ENCODE results near the gene KRT84. TPM values are rescaled to one million over a fixed set of nuclear protein-coding genes. Genes with fewer than 3 reads are reported as not detected.

The KRT84 gene
- total RNA-seq, 2 experiments from 2014 or later: not detected

- intact Hi-C loops (cut with micrococcal nuclease): no loop called here
- no peak overlapping the region for H3K4me3 Mint-ChIP-seq
- CTCF ChIA-PET: interaction anchor here (0.7 to 1.5 kb wide), 2 partner anchors 21 to 485 kb away, joined by 3 read pairs; no protein-coding TSS in a partner anchor
Observed at GRCh38 chr12:52400906-52401305, 15.5 kb upstream of the KRT84 start.

GRCh38 chr12:52399756-52400155 is 14.3 kb upstream of the KRT84 start:
- no peak for DNase-seq
- TF ChIP-seq, protein P1, sequence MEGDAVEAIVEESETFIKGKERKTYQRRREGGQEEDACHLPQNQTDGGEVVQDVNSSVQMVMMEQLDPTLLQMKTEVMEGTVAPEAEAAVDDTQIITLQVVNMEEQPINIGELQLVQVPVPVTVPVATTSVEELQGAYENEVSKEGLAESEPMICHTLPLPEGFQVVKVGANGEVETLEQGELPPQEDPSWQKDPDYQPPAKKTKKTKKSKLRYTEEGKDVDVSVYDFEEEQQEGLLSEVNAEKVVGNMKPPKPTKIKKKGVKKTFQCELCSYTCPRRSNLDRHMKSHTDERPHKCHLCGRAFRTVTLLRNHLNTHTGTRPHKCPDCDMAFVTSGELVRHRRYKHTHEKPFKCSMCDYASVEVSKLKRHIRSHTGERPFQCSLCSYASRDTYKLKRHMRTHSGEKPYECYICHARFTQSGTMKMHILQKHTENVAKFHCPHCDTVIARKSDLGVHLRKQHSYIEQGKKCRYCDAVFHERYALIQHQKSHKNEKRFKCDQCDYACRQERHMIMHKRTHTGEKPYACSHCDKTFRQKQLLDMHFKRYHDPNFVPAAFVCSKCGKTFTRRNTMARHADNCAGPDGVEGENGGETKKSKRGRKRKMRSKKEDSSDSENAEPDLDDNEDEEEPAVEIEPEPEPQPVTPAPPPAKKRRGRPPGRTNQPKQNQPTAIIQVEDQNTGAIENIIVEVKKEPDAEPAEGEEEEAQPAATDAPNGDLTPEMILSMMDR (IDR thresholded peaks at IDR 0.05): no peak
- no peak for ATAC-seq
- Mint-ChIP-seq H3K4me1 (ENCODE audit: low read depth) (no peaks in the 10 kb centered on the region), H3K4me3 (no peak overlapping the region), H3K36me3 (ENCODE audit: low read depth) (no peaks in the 10 kb centered on the region), H3K27ac (no peak overlapping the region), H3K9me3 (no peaks in the 10 kb centered on the region), H3K27me3 (no peaks in the 10 kb centered on the region)
- ChIA-PET POLR2A (no interaction called here), CTCF (no interaction called here)
- intact Hi-C loops (cut with micrococcal nuclease): no loop called here

More at GRCh38 chr12:52400906-52401305, 15.5 kb upstream of the KRT84 start:
- Mint-ChIP-seq H3K4me1 (ENCODE audit: low read depth) (no peaks in the 10 kb centered on the region), H3K27me3 (no peaks in the 10 kb centered on the region), H3K27ac (no peak overlapping the region), H3K9me3 (no peaks in the 10 kb centered on the region), H3K36me3 (ENCODE audit: low read depth) (no peaks in the 10 kb centered on the region)
- no peak for ATAC-seq
- POLR2A ChIA-PET: no interaction called here
- DNase-seq: no peak
- TF ChIP-seq, protein P1 (IDR thresholded peaks at IDR 0.05): no peak

DNA sequence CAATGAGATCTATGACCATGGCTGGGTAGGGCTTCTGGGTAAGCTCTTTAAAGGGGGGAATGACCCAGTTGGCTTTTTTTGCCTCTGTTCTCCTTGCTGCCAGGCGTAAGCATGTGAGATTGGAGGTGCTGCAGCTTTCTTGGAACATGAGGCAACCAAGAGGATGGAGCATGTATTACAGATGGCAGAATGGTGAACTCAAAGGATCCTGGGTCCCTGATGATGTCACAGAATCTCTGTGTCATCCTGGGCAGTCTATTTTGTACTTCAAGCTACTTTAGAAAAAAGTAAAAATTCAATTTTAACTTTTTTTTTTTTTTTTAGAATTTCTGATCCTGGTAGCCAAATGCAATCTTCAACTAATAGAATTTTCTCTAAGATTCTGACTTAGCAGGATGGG is 12.7 kb upstream of the KRT84 start:
- Mint-ChIP-seq H3K4me1 (ENCODE audit: low read depth) (no peaks in the 10 kb centered on the region), H3K4me3 (no peak overlapping the region), H3K9me3 (no peaks in the 10 kb centered on the region), H3K27ac (no peak overlapping the region), H3K27me3 (no peaks in the 10 kb centered on the region), H3K36me3 (ENCODE audit: low read depth) (no peaks in the 10 kb centered on the region)
- TF ChIP-seq, protein P1 (IDR thresholded peaks at IDR 0.05): no peak
- intact Hi-C loops (cut with micrococcal nuclease): no loop called here
- CTCF ChIA-PET: interaction anchor here (0.7 kb wide), 1 partner anchor 481 kb away, joined by 3 read pairs; no protein-coding TSS in a partner anchor
- DNase-seq: peak; percentile 26
- POLR2A ChIA-PET: interaction anchor here (1.3 kb wide), 1 partner anchor 15 kb away, joined by 3 read pairs; no protein-coding TSS in a partner anchor
- ATAC-seq: no peak

GRCh38 chr12:52396656-52397055 is 11.2 kb upstream of the KRT84 start:
- POLR2A ChIA-PET: no interaction called here
- Mint-ChIP-seq H3K9me3 (no peaks in the 10 kb centered on the region), H3K36me3 (ENCODE audit: low read depth) (no peaks in the 10 kb centered on the region)

GRCh38 chr12:52395761-52396434 is 10.4 kb upstream of the KRT84 start:
- H3K27ac Mint-ChIP-seq: no peak overlapping the region
- H3K27me3 Mint-ChIP-seq: no peaks in the 10 kb centered on the region
- TF ChIP-seq, protein P1 (IDR thresholded peaks at IDR 0.05): peak; percentile 45
- intact Hi-C loops (cut with micrococcal nuclease): no loop called here
- ATAC-seq: peak; percentile 51
- ChIA-PET POLR2A (no interaction called here), CTCF (interaction anchor here (0.7 to 1.5 kb wide), 10 partner anchors 15 to 484 kb away, joined by 3 to 6 read pairs (median 4); partner anchors contain the start of gene KRT80)
- no peaks in the 10 kb centered on the region for H3K4me1 Mint-ChIP-seq (ENCODE audit: low read depth)
- no peaks in the 10 kb centered on the region for H3K36me3 Mint-ChIP-seq (ENCODE audit: low read depth)
- no peaks in the 10 kb centered on the region for H3K9me3 Mint-ChIP-seq
- no peak overlapping the region for H3K4me3 Mint-ChIP-seq
- DNase-seq: peak; percentile 28

More at GRCh38 chr12:52396656-52397055, 11.2 kb upstream of the KRT84 start:
- ATAC-seq (no peak), DNase-seq (no peak)
- CTCF ChIA-PET: interaction anchor here (0.7 to 1.5 kb wide), 2 partner anchors 31 to 474 kb away, joined by 3 to 6 read pairs; no protein-coding TSS in a partner anchor
- Mint-ChIP-seq H3K27ac (no peak overlapping the region), H3K27me3 (no peaks in the 10 kb centered on the region), H3K4me1 (ENCODE audit: low read depth) (no peaks in the 10 kb centered on the region), H3K4me3 (no peak overlapping the region)
- intact Hi-C loops (cut with micrococcal nuclease): no loop called here
- TF ChIP-seq, protein P1 (IDR thresholded peaks at IDR 0.05): no peak

Data from activated CD8-positive, alpha-beta T cell treated with anti-CD3 and anti-CD28 coated beads for 36 hours (primary cell).